Fibroblast of villous mesenchyme (primary cell): ENCODE results near the gene TENT4A. TPM values are rescaled to one million over a fixed set of nuclear protein-coding genes. Genes with fewer than 3 reads are reported as not detected.
A peak's percentile ranks its signal among the peaks of the same experiment; 100 is the strongest.

Experiments used
- DNase-seq: peaks from one replicate; pipeline ENCODE4 v3.0.0-alpha.2; 2010; ENCODE audit warnings: low read depth
- H3K4me3 ChIP-seq: 2 replicates; pipeline ENCODE4 v1.5.1; 2011; ENCODE audit warnings: low read depth, mild to moderate bottlenecking, low read length
- CTCF ChIP-seq: IDR thresholded peaks from 2 replicates; pipeline ENCODE4 v1.5.1; 2012; ENCODE audit warnings: low read depth, mild to moderate bottlenecking, low read length; ENCODE audit not compliant: insufficient read depth
- total RNA-seq: library from RNA; depleted of rRNA; stranded (reverse); fragments of >200 nt; gene quantifications from 2 replicates; pipeline ENCODE4 v1.2.3, GENCODE V29; 2012

The TENT4A gene
- total RNA-seq, 1 donor, result 23.3 TPM

- H3K4me3 ChIP-seq, result no peak overlapping the region
- no peak for TF ChIP-seq CTCF
- DNase-seq, result no peak
Measured at GRCh38 chr5:6710551-6711318, 2.5 kb upstream of the TENT4A start.

GRCh38 chr5:6711409-6712141, 1.7 kb upstream of the TENT4A start:
- DNase-seq, result no peak
- TF ChIP-seq CTCF, result no peak
- H3K4me3 ChIP-seq, result peak overlapping the region; percentile 77

DNA sequence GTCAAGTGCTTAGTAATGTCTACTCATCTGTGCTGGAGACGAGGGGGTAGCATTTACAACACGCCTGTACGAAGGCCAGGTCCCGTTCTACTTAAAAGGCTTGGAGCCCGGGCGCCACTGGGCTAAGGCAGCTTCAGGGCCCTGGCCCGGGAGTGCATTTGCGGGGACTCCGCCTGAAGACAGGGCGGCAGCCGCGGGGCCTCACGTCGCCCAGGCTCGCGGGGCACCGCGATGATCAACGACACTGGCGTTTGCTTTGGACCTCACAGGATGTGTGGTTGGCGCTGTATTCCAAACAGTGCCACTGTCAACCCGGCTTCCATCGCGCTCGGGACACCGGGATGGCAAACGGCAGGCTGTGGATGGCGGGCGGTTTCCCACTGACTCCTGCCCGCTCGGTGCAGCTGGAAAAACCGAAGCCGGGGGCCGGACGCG, 1.1 kb upstream of the TENT4A start:
- peak overlapping the region; percentile 77 for H3K4me3 ChIP-seq
- peak; percentile 52 for DNase-seq
- TF ChIP-seq CTCF, result no peak

DNA sequence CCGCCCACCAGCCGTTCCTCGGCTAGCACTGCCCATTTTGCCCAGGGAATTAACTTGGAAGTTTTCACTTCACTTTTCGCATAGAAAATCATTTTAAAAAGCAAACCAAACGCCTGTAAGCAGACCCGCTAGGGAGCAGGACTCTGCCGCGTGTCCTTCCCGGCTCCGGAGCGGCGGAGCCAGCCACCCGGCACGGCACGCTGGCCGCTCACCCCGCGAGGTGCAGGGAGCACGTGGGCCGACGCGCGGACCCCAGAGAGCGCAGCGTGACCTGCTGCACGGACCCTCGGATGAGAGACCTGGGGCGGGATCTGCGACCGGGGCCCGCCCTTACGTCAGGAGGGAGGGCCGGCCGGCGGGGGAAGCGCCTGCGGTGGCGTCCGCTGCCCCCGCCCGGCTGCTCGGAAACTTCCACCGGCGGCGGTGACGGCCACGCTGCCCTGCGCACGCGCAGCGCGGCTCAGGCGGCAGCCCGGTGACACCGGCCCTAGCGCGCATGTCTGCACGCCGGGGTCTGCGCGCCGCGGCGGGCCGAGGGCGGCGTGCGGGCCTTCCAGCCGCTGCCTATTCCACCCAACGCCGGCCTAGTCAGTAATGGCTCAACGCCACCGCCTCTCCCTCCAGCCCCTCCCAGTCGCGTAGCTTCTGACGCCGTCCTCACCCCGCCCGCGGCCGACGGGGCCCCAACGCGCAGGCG, 507 bp upstream of the TENT4A start:
- H3K4me3 ChIP-seq, result peak overlapping the region; percentile 77
- peak; percentile 97 for DNase-seq
- TF ChIP-seq CTCF, result no peak

DNA sequence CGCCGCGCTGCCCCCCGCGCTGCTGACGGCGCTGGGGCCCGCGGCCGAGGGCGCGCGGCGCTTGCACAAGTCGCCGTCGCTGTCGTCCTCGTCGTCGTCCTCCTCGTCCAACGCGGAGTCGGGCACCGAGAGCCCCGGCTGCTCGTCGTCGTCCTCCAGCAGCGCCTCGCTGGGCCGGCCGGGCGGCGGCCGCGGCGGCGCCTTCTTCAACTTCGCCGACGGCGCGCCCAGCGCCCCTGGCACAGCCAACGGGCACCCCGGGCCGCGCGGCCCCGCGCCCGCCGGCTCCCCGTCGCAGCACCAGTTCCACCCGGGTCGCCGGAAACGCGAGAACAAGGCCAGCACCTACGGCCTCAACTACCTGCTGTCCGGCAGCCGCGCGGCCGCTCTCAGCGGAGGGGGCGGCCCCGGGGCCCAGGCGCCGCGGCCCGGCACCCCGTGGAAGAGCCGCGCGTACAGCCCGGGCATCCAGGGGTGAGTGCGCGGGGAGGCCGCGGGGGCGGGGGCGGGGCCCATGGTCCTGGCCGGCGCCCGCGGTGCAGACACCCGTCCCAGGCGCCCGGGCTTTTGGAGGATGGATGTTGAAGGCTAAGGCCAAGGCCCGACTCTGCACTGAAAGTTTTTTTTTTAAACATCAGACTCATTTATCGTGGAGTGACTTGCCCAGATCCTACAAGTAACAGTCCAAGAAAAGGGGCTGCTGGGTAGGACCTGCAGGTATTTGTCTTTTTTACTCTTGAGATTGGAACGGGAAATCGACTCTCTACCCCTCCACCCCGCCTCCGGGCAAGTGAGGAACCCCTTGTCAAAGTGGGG, 1.2 kb downstream of the TENT4A start:
- no peak for TF ChIP-seq CTCF
- DNase-seq, result no peak

GRCh38 chr5:6715271-6715670, 2.0 kb downstream of the TENT4A start:
- no peak for DNase-seq
- TF ChIP-seq CTCF, result no peak
- peak overlapping the region; percentile 77 for H3K4me3 ChIP-seq

More for the DNA sequence above, 1.2 kb downstream of the TENT4A start:
- H3K4me3 ChIP-seq, result peak overlapping the region; percentile 77
